ENCODE measurements around the gene FGA.

Gene FGA

GRCh38 chr4:154578919-154579318, 11.6 kb downstream of the FGA start:
- TF ChIP-seq CTCF (IDR thresholded peaks at IDR 0.05; ENCODE audit: low read depth, low read length) = no peak
- H3K4me3 ChIP-seq (ENCODE audit: low read depth, low read length) = no peak overlapping the region

- H3K4me3 ChIP-seq (ENCODE audit: low read depth, low read length) = no peak overlapping the region
- no peak for TF ChIP-seq CTCF (IDR thresholded peaks at IDR 0.05; ENCODE audit: low read depth, low read length)
Measured at GRCh38 chr4:154577324-154577723, 13.2 kb downstream of the FGA start.

- no peak for TF ChIP-seq CTCF (IDR thresholded peaks at IDR 0.05; ENCODE audit: low read depth, low read length)
- no peak overlapping the region for H3K4me3 ChIP-seq (ENCODE audit: low read depth, low read length)
Measured at GRCh38 chr4:154574311-154574710, 16.2 kb downstream of the FGA start.

GRCh38 chr4:154573190-154573870, 17.2 kb downstream of the FGA start:
- H3K4me3 ChIP-seq (ENCODE audit: low read depth, low read length) = no peak overlapping the region
- TF ChIP-seq CTCF (IDR thresholded peaks at IDR 0.05; ENCODE audit: low read depth, low read length) = no peak

- H3K4me3 ChIP-seq (ENCODE audit: low read depth, low read length) = no peak overlapping the region
- TF ChIP-seq CTCF (IDR thresholded peaks at IDR 0.05; ENCODE audit: low read depth, low read length) = no peak
Measured at GRCh38 chr4:154569584-154569983, 21.0 kb downstream of the FGA start.

GRCh38 chr4:154569028-154569427, 21.5 kb downstream of the FGA start:
- no peak overlapping the region for H3K4me3 ChIP-seq (ENCODE audit: low read depth, low read length)
- no peak for TF ChIP-seq CTCF (IDR thresholded peaks at IDR 0.05; ENCODE audit: low read depth, low read length)

- no peak for TF ChIP-seq CTCF (IDR thresholded peaks at IDR 0.05; ENCODE audit: low read depth, low read length)
- H3K4me3 ChIP-seq (ENCODE audit: low read depth, low read length) = no peak overlapping the region
Measured at GRCh38 chr4:154566639-154567204, 23.8 kb downstream of the FGA start.

Data from WI38 (cell line).